IPS-15b (cell line): Measurements from ENCODE around the gene CHD5.

Experiments used
- H3K27me3 ChIP-seq: one replicate; pipeline ENCODE4 v1.6.1; 2013; ENCODE audit warnings: low read length; ENCODE audit not compliant: control insufficient read depth, insufficient read depth
- H3K36me3 ChIP-seq: one replicate; pipeline ENCODE4 v1.6.1; 2013; ENCODE audit warnings: low read length; ENCODE audit not compliant: control insufficient read depth, insufficient read depth
- H3K4me1 ChIP-seq: one replicate; pipeline ENCODE4 v1.6.1; 2013; ENCODE audit warnings: mild to moderate bottlenecking, low read length; ENCODE audit not compliant: control insufficient read depth, insufficient read depth
- H3K4me3 ChIP-seq: one replicate; pipeline ENCODE4 v1.5.1; 2013; ENCODE audit warnings: low read depth, low read length
- H3K9ac ChIP-seq: one replicate; pipeline ENCODE4 v1.6.1; 2013; ENCODE audit warnings: low read depth, mild to moderate bottlenecking, low read length
- H3K9me3 ChIP-seq: one replicate; pipeline ENCODE4 v1.6.1; 2013; ENCODE audit warnings: mild to moderate bottlenecking, low read length; ENCODE audit not compliant: control insufficient read depth, insufficient read depth

The CHD5 gene

GRCh38 chr1:6125366-6125765 lies 54.8 kb downstream of the CHD5 start:
- H3K4me3 ChIP-seq, result no peak overlapping the region
- H3K9ac ChIP-seq, result no peak overlapping the region
- no peaks in the 10 kb centered on the region for H3K36me3 ChIP-seq
- no peaks in the 10 kb centered on the region for H3K4me1 ChIP-seq
- peaks cover 7% of the 10 kb centered on the region for H3K27me3 ChIP-seq
- no peaks in the 10 kb centered on the region for H3K9me3 ChIP-seq

- Histone ChIP-seq H3K4me1 (no peaks in the 10 kb centered on the region), H3K36me3 (no peaks in the 10 kb centered on the region), H3K4me3 (no peak overlapping the region), H3K9me3 (no peaks in the 10 kb centered on the region), H3K9ac (no peak overlapping the region), H3K27me3 (peaks cover 7% of the 10 kb centered on the region)
Observed at GRCh38 chr1:6124746-6125365, 55.3 kb downstream of the CHD5 start.

- Histone ChIP-seq H3K9me3 (no peaks in the 10 kb centered on the region), H3K9ac (no peak overlapping the region), H3K27me3 (peaks cover 7% of the 10 kb centered on the region), H3K4me1 (no peaks in the 10 kb centered on the region), H3K36me3 (no peaks in the 10 kb centered on the region), H3K4me3 (no peak overlapping the region)
Observed at GRCh38 chr1:6124341-6124740, 55.8 kb downstream of the CHD5 start.

GRCh38 chr1:6123816-6124215 lies 56.3 kb downstream of the CHD5 start:
- H3K9ac ChIP-seq, result no peak overlapping the region
- no peaks in the 10 kb centered on the region for H3K9me3 ChIP-seq
- H3K4me1 ChIP-seq, result no peaks in the 10 kb centered on the region
- H3K4me3 ChIP-seq, result no peak overlapping the region
- H3K36me3 ChIP-seq, result no peaks in the 10 kb centered on the region
- peaks cover 5% of the 10 kb centered on the region for H3K27me3 ChIP-seq

DNA sequence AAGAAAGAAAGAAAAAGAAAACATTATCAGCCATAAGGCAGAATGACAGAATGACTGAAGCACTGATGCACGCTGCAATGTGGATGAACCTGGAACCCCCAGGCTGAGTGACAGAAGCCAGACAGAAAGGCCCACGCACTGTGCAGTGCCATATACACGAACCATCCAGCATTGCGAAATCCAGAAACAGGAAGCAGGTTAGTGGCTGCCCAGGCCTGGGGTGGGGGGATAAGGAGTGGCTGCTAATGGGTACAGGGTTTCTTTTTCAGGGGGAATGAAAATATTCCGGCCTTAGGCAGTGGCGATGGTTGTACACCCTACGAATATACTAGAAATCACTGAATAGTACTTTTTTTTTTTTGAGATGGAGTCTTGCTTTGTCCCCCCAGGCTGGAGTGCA lies 57.0 kb downstream of the CHD5 start:
- Histone ChIP-seq H3K36me3 (no peaks in the 10 kb centered on the region), H3K4me3 (no peak overlapping the region), H3K4me1 (no peaks in the 10 kb centered on the region), H3K27me3 (peaks cover 1% of the 10 kb centered on the region), H3K9ac (no peak overlapping the region), H3K9me3 (no peaks in the 10 kb centered on the region)

GRCh38 chr1:6121651-6122370 lies 58.3 kb downstream of the CHD5 start:
- no peaks in the 10 kb centered on the region for H3K27me3 ChIP-seq
- H3K4me3 ChIP-seq, result no peak overlapping the region
- H3K36me3 ChIP-seq, result no peaks in the 10 kb centered on the region
- H3K4me1 ChIP-seq, result no peaks in the 10 kb centered on the region
- no peak overlapping the region for H3K9ac ChIP-seq
- no peaks in the 10 kb centered on the region for H3K9me3 ChIP-seq

DNA sequence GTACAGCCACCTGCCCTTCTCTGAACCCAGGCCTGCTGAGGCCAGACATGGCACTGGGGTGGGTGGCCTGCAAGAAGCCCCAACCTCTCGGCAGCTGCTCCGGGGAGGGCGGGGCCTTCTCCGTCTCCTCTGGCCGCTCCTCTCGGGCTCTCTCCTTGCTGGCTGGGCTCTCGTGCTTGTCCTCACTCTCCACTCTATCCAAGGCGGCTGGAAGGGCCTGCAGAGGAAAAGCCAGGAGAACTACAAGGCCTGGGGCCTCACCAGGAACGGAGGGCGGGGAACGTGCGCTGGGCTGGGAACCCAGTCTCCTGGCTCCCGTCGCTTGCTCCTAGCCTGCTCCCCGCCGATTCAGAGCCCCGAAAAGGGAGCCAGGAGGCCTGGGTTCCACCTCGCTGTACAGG lies 59.1 kb downstream of the CHD5 start:
- H3K4me1 ChIP-seq, result no peaks in the 10 kb centered on the region
- H3K36me3 ChIP-seq, result no peaks in the 10 kb centered on the region
- H3K9ac ChIP-seq, result no peak overlapping the region
- no peaks in the 10 kb centered on the region for H3K9me3 ChIP-seq
- no peak overlapping the region for H3K4me3 ChIP-seq
- H3K27me3 ChIP-seq, result no peaks in the 10 kb centered on the region

GRCh38 chr1:6118415-6118814 lies 61.7 kb downstream of the CHD5 start:
- no peaks in the 10 kb centered on the region for H3K36me3 ChIP-seq
- H3K27me3 ChIP-seq, result no peaks in the 10 kb centered on the region
- no peaks in the 10 kb centered on the region for H3K4me1 ChIP-seq
- no peak overlapping the region for H3K4me3 ChIP-seq
- no peak overlapping the region for H3K9ac ChIP-seq
- H3K9me3 ChIP-seq, result no peaks in the 10 kb centered on the region

- Histone ChIP-seq H3K4me3 (no peak overlapping the region), H3K9me3 (no peaks in the 10 kb centered on the region), H3K36me3 (no peaks in the 10 kb centered on the region), H3K4me1 (no peaks in the 10 kb centered on the region), H3K27me3 (no peaks in the 10 kb centered on the region), H3K9ac (no peak overlapping the region)
Observed at GRCh38 chr1:6117624-6118023, 62.5 kb downstream of the CHD5 start.

- no peak overlapping the region for H3K4me3 ChIP-seq
- H3K36me3 ChIP-seq, result no peaks in the 10 kb centered on the region
- no peaks in the 10 kb centered on the region for H3K4me1 ChIP-seq
- H3K9me3 ChIP-seq, result no peaks in the 10 kb centered on the region
- H3K9ac ChIP-seq, result no peak overlapping the region
- no peaks in the 10 kb centered on the region for H3K27me3 ChIP-seq
Observed at GRCh38 chr1:6117064-6117463, 63.1 kb downstream of the CHD5 start.

GRCh38 chr1:6116137-6116536 lies 64.0 kb downstream of the CHD5 start:
- H3K9me3 ChIP-seq, result no peaks in the 10 kb centered on the region
- H3K36me3 ChIP-seq, result no peaks in the 10 kb centered on the region
- H3K9ac ChIP-seq, result no peak overlapping the region
- no peak overlapping the region for H3K4me3 ChIP-seq
- H3K4me1 ChIP-seq, result no peaks in the 10 kb centered on the region
- no peaks in the 10 kb centered on the region for H3K27me3 ChIP-seq

DNA sequence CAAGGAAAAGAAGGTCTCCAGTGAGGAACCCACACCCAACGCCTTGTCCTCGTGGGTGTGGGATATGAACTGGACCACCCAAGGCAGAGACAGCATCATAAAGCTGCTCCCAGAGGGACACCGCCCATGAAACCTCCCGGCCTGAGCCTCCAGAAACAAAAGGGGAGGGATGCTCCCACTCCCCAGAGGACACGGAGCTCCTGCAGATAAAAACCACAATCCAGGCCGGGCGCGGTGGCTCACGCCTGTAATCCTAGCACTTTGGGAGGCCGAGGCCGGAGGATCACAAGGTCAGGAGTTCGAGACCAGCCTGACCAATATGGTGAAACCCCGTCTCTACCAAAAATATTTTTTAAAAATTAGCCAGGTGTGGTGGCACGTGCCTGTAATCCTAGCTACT lies 66.4 kb downstream of the CHD5 start:
- H3K4me1 ChIP-seq, result no peaks in the 10 kb centered on the region
- no peak overlapping the region for H3K4me3 ChIP-seq
- H3K36me3 ChIP-seq, result no peaks in the 10 kb centered on the region
- H3K27me3 ChIP-seq, result no peaks in the 10 kb centered on the region
- no peak overlapping the region for H3K9ac ChIP-seq
- H3K9me3 ChIP-seq, result no peaks in the 10 kb centered on the region
